Measurements from ENCODE around the gene ITIH5. TPM values are rescaled to one million over a fixed set of nuclear protein-coding genes. Genes with fewer than 3 reads are reported as not detected.

ITIH5 gene
- polyA plus RNA-seq, 3 donors, result not detected

DNA sequence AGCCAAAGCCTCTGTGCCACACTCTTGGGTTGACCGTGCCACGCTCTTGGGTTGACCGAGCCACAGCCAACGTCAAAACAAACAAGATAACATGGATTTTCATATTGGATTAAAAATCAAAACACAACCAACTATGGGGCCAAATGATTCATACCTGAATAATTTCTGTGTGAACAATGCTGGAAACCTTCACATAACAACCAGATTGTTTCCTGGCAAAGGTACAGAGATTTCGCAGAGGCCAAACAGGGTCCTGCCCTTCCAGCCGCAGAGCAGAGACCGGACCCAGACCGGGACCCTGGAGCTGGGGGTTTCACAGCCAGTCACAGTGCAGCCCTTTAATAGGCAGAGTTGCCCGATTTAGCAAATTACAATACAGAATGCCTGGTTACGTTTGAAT, 40.5 kb downstream of the ITIH5 start:
- WGBS (ENCODE audit: insufficient coverage), result 99% methylated on average over 8 of the region's 10 CpGs
- no peaks in the 10 kb centered on the region for H3K4me1 Mint-ChIP-seq
- no peaks in the 10 kb centered on the region for H4K20me1 ChIP-seq (ENCODE audit: insufficient read depth, low read length)
- no peaks in the 10 kb centered on the region for H3K36me3 ChIP-seq (replicated peaks in 1 of 2; ENCODE audit: control insufficient read depth in 1 of 2, insufficient read depth in 2 of 2, low read length in 2 of 2)
- H3K27ac Mint-ChIP-seq, result no peak overlapping the region
- TF ChIP-seq, protein P1, sequence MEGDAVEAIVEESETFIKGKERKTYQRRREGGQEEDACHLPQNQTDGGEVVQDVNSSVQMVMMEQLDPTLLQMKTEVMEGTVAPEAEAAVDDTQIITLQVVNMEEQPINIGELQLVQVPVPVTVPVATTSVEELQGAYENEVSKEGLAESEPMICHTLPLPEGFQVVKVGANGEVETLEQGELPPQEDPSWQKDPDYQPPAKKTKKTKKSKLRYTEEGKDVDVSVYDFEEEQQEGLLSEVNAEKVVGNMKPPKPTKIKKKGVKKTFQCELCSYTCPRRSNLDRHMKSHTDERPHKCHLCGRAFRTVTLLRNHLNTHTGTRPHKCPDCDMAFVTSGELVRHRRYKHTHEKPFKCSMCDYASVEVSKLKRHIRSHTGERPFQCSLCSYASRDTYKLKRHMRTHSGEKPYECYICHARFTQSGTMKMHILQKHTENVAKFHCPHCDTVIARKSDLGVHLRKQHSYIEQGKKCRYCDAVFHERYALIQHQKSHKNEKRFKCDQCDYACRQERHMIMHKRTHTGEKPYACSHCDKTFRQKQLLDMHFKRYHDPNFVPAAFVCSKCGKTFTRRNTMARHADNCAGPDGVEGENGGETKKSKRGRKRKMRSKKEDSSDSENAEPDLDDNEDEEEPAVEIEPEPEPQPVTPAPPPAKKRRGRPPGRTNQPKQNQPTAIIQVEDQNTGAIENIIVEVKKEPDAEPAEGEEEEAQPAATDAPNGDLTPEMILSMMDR (IDR thresholded peaks at IDR 0.05), result no peak
- no peak overlapping the region for H2AFZ ChIP-seq (ENCODE audit: insufficient read depth, low read depth, low read length, poor library complexity, severe bottlenecking)
- H3K4me1 ChIP-seq (ENCODE audit: control insufficient read depth in 1 of 2, insufficient read depth in 2 of 2, low read length in 2 of 2), result no peaks in the 10 kb centered on the region
- intact Hi-C loops (cut with micrococcal nuclease), result no loop called here
- no peak overlapping the region for H3K4me2 ChIP-seq (replicated peaks; ENCODE audit: extremely low read depth, low read length, poor library complexity, severe bottlenecking)
- no peak overlapping the region for H3K9ac ChIP-seq (ENCODE audit: insufficient read depth, low read length, poor library complexity, severe bottlenecking)
- H3K79me2 ChIP-seq (ENCODE audit: insufficient read depth, low read length), result no peaks in the 10 kb centered on the region
- peaks cover 0 to 11% (median 4%) of the 10 kb centered on the region in 7 donors for H3K9me3 Mint-ChIP-seq
- H3K27me3 Mint-ChIP-seq (ENCODE audit: low read depth in 3 of 3), result peaks cover 0 to 13% (median 2%) of the 10 kb centered on the region in 3 donors
- peaks cover 7 to 13% of the 10 kb centered on the region in 2 donors for H3K9me3 ChIP-seq (replicated peaks in 1 of 2; ENCODE audit: control insufficient read depth in 1 of 2, insufficient read depth in 1 of 2, low read length in 2 of 2)
- H3K27me3 ChIP-seq (ENCODE audit: control insufficient read depth in 2 of 2, insufficient read depth in 2 of 2, low read length in 2 of 2), result no peaks in the 10 kb centered on the region
- H3K4me3 ChIP-seq (replicated peaks in 1 of 3; ENCODE audit: low read depth in 2 of 3, low read length in 3 of 3), result no peak overlapping the region
- DNase-seq, result no peak
- no peak overlapping the region for H3K4me3 Mint-ChIP-seq
- H3K36me3 Mint-ChIP-seq, result no peaks in the 10 kb centered on the region
- H3K27ac ChIP-seq (ENCODE audit: low read depth in 1 of 2, low read length in 2 of 2), result no peak overlapping the region

DNA sequence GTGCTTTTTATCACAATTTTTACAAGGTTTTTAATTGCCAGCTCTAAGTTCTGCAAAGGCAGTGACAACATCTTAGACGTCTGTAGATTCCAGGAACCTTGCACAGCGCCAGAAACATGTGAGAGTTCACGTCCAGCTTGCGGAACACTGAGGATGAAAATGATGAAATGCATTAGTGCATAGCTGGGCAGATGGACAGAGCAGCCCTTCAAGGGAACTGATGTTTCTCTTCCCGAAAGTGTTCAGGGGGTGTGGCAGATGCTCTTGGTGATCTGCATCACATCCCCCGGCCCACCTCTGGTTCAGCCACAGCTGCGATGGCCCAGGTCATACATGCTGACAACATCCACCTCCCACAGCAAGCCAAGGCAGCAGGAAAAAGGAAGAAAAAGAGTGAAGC, 40.9 kb downstream of the ITIH5 start:
- Histone ChIP-seq H2AFZ (ENCODE audit: insufficient read depth, low read depth, low read length, poor library complexity, severe bottlenecking) (no peak overlapping the region), H3K79me2 (ENCODE audit: insufficient read depth, low read length) (no peaks in the 10 kb centered on the region), H3K4me2 (replicated peaks; ENCODE audit: extremely low read depth, low read length, poor library complexity, severe bottlenecking) (no peak overlapping the region), H3K4me1 (ENCODE audit: control insufficient read depth in 1 of 2, insufficient read depth in 2 of 2, low read length in 2 of 2) (no peaks in the 10 kb centered on the region), H3K27ac (ENCODE audit: low read depth in 1 of 2, low read length in 2 of 2) (no peak overlapping the region), H3K27me3 (ENCODE audit: control insufficient read depth in 2 of 2, insufficient read depth in 2 of 2, low read length in 2 of 2) (no peaks in the 10 kb centered on the region), H3K9me3 (replicated peaks in 1 of 2; ENCODE audit: control insufficient read depth in 1 of 2, insufficient read depth in 1 of 2, low read length in 2 of 2) (peaks cover 7 to 13% of the 10 kb centered on the region in 2 donors), H3K4me3 (replicated peaks in 1 of 3; ENCODE audit: low read depth in 2 of 3, low read length in 3 of 3) (no peak overlapping the region), H3K36me3 (replicated peaks in 1 of 2; ENCODE audit: control insufficient read depth in 1 of 2, insufficient read depth in 2 of 2, low read length in 2 of 2) (no peaks in the 10 kb centered on the region), H4K20me1 (ENCODE audit: insufficient read depth, low read length) (no peaks in the 10 kb centered on the region), H3K9ac (ENCODE audit: insufficient read depth, low read length, poor library complexity, severe bottlenecking) (no peak overlapping the region)
- Mint-ChIP-seq H3K27ac (no peak overlapping the region), H3K9me3 (peaks cover 0 to 11% (median 4%) of the 10 kb centered on the region in 7 donors), H3K27me3 (ENCODE audit: low read depth in 3 of 3) (peaks cover 0 to 12% (median 2%) of the 10 kb centered on the region in 3 donors), H3K4me1 (no peaks in the 10 kb centered on the region), H3K36me3 (no peaks in the 10 kb centered on the region), H3K4me3 (no peak overlapping the region)
- intact Hi-C loops (cut with micrococcal nuclease), result no loop called here
- WGBS (ENCODE audit: insufficient coverage), result 57% methylated on average over 5 of the region's 7 CpGs
- DNase-seq, result no peak
- TF ChIP-seq, protein P1 (IDR thresholded peaks at IDR 0.05), result no peak
